GM19351 (cell line): ENCODE data around the gene ACAA2.
"Not testable (repeated sequence)": the region's sequence is repeated elsewhere in the genome, so short reads cannot be mapped to it uniquely, and the experiment has no call there.

Experiments used
- ATAC-seq: cut with Tn5 transposase; IDR thresholded peaks from one replicate; pipeline ENCODE4 v1.9.1; 2021; ENCODE audit warnings: mild to moderate bottlenecking, moderate library complexity; ENCODE audit not compliant: unreplicated experiment

ACAA2 gene

GRCh38 chr18:49845629-49846360 is 32.5 kb upstream of the ACAA2 start:
- no peak for ATAC-seq

GRCh38 chr18:49844903-49845302 is 31.6 kb upstream of the ACAA2 start:
- ATAC-seq, result no peak

GRCh38 chr18:49843778-49844625 is 30.7 kb upstream of the ACAA2 start:
- ATAC-seq, result no peak

- ATAC-seq, result no peak
These were observed 29.8 kb upstream of the ACAA2 start for GRCh38 chr18:49843131-49843530.

GRCh38 chr18:49842656-49843055 is 29.3 kb upstream of the ACAA2 start:
- ATAC-seq, result no peak

DNA sequence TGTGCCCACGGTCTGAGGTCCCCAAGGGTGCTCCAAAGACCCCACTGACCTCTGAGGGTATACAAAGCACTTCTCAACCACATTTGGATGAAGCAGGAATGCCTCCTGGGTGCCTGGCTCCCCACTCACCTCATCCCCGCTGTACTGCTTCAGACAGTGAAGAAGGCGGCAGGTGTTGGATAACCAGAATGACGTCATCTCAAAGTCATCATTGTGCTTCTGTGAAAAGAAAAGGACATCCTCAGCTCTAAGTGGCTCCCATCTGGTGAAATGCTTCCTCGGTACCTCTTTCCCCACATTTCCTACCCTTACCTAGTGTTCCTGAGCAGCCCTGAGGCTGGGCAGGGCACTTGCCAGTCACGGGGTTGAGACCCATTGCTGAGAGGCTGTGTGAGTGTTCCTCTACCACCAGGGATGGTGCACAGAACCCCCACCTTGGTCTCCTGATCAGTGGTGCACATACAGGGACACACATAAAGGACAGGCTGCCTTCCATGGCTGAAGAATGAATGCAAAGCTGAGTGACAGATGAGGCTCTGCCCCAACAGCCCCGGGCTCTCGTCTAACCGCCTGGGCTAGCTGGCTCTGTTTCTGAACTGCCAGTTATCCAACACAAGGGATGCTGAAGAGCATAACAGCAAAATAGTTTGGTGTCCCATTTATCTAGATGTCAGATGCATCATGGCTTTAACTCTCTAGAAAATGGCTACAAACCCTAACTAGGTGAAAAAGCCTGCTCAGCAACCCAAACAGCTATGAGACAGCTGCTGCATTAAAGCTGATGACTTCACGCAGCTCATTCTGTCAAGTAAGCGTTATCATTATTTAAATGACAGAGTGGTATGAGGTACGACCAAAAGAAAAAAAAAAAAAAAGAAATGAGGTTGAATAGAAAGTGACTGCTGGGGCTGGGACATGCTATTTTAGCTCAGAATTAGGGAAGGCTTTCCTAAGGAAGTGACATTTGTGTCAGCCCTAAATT is 28.2 kb upstream of the ACAA2 start:
- no peak for ATAC-seq

- no peak for ATAC-seq
These were observed 25.7 kb upstream of the ACAA2 start for GRCh38 chr18:49839012-49839411.

DNA sequence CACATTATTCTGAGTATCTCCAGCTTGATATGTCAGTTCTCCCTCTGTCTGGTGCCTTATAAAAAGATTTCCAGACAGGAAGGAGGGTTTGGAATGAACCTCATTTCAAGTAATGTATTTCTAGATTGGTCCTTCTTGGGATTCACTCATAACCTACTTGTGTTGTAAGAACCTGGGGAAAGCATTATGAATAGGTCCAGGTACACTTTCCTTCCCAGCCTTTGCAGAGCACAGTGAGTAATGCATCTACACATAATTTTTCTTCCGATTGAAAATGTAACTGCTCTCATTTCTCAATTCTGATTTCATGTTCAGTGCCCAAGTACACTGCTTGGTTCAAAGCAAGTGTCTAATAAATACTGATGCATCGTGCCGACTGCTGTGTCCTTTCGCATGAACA is 25.0 kb upstream of the ACAA2 start:
- ATAC-seq, result no peak

DNA sequence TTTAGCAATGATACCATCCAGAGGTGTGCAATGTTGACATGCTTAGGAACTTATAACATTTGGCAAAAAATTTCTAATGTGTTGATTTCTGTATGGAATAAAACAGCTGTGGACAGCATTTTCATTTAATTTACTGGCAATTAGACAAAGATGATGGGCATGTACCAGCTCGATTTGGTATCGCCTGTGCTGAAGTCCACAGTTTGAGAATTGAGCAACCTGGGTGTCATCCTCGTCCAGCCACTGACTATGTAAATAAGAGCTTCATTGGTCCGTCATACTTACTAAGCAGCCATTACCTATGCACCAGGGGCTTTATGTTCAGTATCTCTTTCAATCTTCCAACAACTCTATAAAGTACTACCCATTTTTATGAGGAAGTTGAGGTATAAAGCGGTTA is 24.6 kb upstream of the ACAA2 start:
- no peak for ATAC-seq

DNA sequence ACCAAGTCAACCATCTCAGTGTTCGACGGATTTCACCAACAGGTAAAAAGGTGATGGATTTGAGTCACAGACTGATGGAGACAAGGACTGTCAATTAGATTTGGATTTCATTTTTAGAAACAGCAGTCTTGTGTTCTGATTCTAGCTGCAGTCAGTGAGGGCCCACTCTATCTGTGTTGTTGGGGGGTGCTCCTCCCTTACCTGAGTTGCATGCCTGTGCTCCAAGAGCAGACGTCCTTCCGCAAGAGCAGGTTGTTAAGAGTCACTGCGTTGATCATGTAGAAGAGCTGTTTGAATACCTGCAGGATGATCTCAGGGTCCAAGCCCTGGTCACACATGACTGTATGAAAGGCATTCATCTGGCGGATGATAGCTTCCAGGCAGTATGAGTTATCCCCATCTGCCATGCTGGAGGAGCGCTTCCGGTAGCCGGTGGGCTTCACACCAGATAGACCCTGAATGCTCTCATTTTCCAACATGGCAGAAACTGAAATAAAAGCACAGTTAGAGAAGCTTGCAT is 24.0 kb upstream of the ACAA2 start:
- ATAC-seq, result not testable (repeated sequence)

DNA sequence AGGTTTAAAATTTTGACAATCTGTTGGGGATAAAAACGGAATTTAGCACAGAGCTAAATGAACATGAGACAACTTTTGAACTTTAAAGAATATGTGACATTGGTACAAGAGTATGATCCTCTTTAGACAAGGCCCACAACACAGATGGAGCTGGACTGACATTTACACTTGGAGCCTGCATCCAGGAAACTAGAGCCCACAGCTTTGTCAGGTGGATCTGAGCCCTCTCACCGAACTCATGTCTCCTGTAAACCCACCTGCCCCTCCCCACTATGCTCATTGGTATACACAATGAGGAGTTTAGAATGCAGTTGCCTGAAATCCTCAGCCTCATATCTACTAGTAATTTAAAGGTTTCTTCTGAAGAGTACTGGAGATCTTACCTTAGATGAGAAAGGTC is 22.1 kb upstream of the ACAA2 start:
- no peak for ATAC-seq

DNA sequence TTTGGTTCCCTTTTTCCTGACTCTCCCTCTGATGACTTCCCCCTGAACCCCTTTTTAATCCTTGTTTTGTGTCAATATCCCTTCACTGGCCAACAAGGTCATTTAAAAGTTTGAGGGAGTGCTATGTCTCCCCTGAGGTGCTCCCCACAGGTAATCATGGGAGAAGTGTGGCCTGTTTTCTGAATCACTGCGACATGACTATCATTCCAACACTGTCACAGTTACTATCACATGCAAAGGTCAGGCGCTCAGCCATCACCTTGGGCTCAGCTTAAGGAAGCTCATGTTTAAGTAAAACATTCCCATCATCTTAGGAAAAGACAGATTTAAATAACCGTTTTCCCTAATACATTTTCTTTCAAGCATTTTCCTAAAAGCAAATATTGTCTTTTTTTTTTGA is 20.9 kb upstream of the ACAA2 start:
- ATAC-seq, result no peak

- ATAC-seq, result no peak
These were observed 20.5 kb upstream of the ACAA2 start for GRCh38 chr18:49833814-49834213.

GRCh38 chr18:49832221-49832647 is 18.9 kb upstream of the ACAA2 start:
- ATAC-seq, result no peak

GRCh38 chr18:49827996-49828395 is 14.7 kb upstream of the ACAA2 start:
- ATAC-seq, result no peak

DNA sequence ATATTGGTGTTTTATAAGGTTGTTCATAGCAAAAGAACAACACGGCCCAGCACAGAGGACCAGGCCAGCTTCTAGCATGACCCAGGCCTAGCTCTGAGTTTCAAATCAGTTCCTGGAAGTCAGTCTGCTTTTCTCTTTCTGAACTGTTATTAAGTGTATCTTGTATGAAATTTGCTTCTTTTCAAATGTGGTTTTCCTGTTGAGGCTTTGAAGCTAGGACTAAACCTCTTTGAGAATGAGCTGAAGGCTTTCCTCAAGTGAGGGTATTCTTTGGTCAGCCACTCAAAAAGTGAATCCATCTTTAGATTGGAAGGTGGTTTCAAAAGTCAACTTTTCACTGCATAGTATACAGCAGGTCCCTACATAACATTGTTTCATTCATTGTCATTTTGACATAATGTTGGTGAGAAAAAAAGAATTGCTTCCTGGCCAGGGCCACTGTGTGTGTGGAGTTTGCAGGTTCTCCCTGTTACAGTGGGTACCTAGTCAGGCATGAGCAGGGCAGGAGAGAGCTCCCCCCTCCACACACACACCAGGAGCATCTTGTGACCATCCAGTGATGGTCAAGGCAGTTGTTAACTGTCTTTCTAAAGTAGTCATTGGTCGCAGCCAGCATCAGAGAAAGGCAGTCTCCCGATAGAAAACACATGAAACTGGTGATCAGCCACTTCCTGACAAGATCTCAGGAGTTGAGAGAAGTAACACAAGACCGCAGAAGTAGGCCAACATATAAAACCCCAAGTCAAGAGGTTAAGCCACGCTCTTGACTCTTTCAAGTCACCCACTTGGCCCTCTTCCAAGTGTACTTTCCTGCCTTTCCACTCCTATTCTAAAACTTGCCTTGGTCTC is 6.7 kb upstream of the ACAA2 start:
- no peak for ATAC-seq

- ATAC-seq, result no peak
These were observed 5.8 kb upstream of the ACAA2 start for GRCh38 chr18:49819071-49819662.

- no peak for ATAC-seq
These were observed 4.6 kb upstream of the ACAA2 start for GRCh38 chr18:49817947-49818346.

GRCh38 chr18:49815927-49816326 is 2.6 kb upstream of the ACAA2 start:
- no peak for ATAC-seq

- peak; percentile 28 for ATAC-seq
These were observed 790 bp upstream of the ACAA2 start for GRCh38 chr18:49814147-49814499.
